Measurements from ENCODE around the gene CTNNA2.
"Not testable (repeated sequence)": the region's sequence is repeated elsewhere in the genome, so short reads cannot be mapped to it uniquely, and the experiment has no call there.

The CTNNA2 gene

GRCh38 chr2:80028584-80028983, 515.7 kb downstream of the CTNNA2 start:
- no peak for DNase-seq (ENCODE audit: low read depth in 2 of 2)

DNA sequence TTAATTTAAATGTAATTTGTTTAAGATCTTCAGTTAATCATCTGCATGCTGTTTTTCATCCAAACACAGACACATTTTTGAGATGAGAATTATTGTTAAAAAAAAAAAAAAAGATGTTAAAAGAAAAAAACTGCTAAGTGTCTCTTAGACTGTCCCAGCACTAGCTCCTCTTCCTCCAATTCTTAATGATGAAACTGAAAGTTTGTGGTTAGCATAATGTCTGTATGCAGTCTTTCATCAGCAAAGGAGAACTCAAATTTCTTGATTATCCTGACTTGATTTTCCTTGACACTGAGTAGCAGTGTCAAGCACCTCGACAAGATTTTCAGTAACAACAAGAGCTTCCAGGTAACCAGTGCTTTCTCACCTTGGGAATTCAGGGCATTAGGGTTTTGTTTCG, 517.3 kb downstream of the CTNNA2 start:
- no peak for DNase-seq (ENCODE audit: low read depth in 2 of 2)

DNA sequence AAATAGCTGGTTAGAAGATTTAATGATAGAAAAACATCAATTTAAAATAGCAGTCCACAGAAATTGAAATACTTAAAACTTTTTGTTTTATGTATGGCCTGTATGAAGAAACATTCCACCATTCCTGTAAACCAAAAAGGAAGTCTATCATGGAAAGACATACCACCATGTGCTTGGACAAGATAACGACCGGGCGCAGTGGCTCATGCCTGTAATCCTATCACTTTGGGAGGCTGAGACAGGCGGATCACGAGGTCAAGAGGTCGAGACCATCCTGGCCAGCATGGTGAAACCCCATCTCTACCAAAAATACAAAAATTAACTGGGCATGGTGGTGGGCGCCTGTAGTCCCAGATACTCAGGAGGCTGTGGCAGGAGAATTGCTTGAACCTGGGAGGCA, 519.8 kb downstream of the CTNNA2 start:
- not testable (repeated sequence) for DNase-seq (ENCODE audit: low read depth in 2 of 2)

GRCh38 chr2:80035749-80036285, 523.0 kb downstream of the CTNNA2 start:
- no peak for DNase-seq (ENCODE audit: low read depth in 2 of 2)

DNA sequence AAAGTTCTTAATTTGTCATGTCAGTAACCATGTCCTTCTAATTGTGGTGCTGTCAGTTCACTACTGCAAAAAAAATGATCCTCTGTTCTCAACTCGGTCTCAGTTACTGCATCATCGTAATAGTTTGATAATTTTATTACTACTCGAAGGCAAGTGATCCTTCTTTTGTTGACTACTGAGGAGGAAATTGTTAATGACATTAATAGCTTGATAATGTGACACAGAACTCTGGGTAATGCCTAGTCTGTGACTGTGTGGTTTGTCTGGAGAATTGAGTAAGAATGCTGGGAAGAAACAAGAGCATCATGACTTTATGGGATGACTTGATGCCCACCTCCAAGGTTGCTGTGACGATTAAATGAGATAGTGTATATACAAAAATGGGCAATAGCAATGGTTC, 524.5 kb downstream of the CTNNA2 start:
- no peak for DNase-seq (ENCODE audit: low read depth in 2 of 2)

DNA sequence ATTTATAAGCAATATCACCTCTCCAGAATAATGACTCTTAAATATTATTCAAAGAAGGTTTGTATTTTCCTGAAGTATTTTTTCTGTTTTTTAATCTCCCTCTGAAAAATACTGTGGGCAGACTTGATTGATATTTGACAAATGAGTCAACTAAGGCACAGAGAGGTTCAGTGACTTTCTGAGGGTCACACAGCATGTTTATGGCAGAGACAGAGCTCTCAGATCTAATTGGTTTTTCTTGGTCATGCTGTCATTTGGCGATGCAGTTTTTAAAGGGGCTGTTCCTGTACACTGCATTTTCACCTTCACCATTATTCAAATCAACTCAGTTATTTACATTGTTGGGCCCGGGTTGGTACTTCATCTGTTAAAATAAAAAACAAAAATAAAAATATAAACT, 527.4 kb downstream of the CTNNA2 start:
- no peak for DNase-seq (ENCODE audit: low read depth in 2 of 2)

DNA sequence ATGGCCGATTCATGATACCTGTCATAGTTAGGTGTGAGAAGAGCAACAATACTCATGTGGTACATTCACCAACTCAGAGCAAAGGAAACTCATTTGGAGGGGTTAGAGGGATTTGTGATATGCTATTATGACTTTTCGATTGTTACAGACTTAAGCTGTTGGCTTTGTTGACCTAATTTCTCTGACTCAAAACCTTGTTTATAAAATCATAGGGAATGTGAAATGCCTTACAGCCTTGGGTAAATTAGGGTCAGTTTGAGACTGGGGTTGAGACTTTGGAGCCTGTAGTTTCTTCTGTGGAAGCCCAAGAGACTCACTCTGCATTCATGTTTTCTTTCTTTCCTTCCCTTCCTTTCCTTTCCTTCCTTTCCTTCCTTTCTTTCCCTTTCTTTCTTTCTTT, 529.8 kb downstream of the CTNNA2 start:
- DNase-seq (ENCODE audit: low read depth in 2 of 2): no peak

DNA sequence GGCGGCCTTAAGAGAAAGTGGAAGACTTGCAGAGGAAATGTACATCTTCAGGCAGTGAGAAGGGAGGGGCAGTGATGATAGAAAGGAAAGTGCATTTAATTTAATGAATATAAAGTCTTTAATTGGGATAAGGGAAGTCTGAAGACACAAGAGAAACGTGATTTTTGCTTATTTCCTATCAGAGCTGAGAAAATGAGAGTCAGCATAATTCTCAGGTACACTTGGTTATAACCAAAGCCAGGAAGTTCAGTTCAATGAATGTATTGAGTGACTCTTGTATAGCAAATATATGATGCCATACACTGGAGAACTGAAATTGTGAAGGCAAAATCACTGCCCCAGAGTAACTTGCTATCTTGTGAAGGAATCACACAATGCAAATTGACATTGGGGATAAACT, 535.4 kb downstream of the CTNNA2 start:
- no peak for DNase-seq (ENCODE audit: low read depth in 2 of 2)

GRCh38 chr2:80050246-80050645, 537.4 kb downstream of the CTNNA2 start:
- no peak for DNase-seq (ENCODE audit: low read depth in 2 of 2)

GRCh38 chr2:80053522-80054345, 540.9 kb downstream of the CTNNA2 start:
- no peak for DNase-seq (ENCODE audit: low read depth in 2 of 2)

- no peak for DNase-seq (ENCODE audit: low read depth in 2 of 2)
These were observed 541.5 kb downstream of the CTNNA2 start for GRCh38 chr2:80054346-80054675.

DNA sequence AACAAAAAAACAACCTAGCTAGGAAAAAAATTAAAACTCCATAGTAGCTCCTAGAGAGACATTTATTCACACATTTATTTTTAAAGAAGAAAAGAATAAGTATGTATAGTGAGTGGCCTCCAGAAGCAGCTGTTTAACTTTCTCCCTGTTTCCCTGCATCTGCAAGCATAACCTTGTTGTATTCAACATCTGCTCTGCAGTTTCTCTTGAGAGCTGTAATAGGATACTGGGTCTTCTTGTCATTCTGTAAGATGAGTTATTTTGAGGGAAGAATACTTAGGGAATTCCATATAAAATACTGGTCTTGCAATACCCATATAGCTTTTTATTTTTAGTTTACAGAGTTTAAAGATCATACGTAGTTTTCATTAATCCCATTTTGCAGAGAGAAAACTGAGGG, 545.1 kb downstream of the CTNNA2 start:
- no peak for DNase-seq (ENCODE audit: low read depth in 2 of 2)

GRCh38 chr2:80058562-80058961, 545.7 kb downstream of the CTNNA2 start:
- DNase-seq (ENCODE audit: low read depth in 2 of 2): no peak

GRCh38 chr2:80059447-80059846, 546.6 kb downstream of the CTNNA2 start:
- DNase-seq (ENCODE audit: low read depth in 2 of 2): no peak

DNA sequence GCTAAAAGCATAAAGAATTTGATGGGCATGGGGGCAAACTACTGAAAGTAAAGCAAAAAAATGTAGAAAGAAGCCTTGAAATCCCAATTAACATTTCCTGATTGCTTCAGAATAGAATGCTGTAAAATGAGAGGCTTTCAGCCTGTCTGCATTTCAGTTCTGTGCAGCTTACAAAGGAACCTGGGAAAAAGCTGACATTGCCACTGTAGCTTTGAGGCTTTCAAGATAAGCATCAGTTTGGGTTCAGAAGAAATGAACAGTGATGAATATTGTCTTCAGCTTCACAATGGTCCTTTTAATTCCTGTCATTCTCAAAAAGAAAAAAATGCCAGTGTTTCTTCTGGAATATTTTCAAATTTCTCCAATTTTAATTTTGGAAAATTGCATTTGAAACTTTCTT, 549.0 kb downstream of the CTNNA2 start:
- DNase-seq (ENCODE audit: low read depth in 2 of 2): no peak

DNA sequence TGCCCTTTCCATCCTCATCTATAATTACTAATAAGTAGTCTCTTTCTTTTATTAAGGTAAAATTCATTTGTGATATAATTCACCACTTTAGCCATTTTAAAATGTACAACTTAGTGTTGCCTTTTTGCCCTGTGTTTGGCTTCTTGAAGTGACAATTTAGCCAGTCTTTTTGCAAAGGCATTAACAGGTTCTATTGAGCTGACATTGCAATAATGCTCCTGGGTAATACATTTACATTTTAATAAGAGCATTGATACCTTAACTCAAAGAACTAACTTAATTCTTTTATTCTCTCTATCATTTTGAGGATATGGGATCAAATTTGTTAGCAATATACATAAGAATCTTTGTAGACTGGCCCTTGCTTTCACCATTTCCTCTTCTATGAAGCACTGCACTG, 549.4 kb downstream of the CTNNA2 start:
- DNase-seq (ENCODE audit: low read depth in 2 of 2): no peak

DNA sequence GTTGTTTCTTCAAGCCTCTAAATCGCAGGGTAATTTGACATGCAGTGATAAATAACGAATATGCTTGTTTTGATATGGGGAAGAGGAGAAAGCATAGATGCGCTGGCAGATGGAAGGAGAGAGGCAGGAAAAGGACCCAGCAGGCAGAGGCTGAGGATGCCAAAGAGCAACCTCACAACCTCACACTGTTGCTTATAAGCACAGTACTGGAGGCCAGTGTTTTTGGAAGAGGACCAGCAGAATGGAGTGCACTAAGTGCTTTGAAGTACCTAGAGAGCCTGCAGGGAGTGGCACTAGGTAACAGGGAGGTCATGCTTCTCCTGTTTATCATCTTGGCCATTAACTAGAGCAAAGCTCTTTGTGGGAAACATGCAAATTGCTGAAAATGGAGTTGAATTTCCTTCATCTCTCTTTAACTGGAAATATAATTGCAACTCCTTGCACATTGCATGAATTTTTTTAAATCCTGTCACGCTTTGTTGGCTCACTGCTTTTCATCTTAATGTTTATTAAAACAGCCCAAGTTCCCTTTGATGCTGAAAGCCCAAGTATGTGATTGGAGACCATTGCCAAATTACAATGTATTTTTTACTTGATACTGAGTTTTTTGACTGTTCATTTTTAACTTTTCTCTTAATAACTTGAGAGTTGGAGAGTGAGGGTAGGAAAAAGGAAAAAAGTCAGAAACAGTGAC, 555.3 kb downstream of the CTNNA2 start:
- DNase-seq (ENCODE audit: low read depth in 2 of 2): no peak

DNA sequence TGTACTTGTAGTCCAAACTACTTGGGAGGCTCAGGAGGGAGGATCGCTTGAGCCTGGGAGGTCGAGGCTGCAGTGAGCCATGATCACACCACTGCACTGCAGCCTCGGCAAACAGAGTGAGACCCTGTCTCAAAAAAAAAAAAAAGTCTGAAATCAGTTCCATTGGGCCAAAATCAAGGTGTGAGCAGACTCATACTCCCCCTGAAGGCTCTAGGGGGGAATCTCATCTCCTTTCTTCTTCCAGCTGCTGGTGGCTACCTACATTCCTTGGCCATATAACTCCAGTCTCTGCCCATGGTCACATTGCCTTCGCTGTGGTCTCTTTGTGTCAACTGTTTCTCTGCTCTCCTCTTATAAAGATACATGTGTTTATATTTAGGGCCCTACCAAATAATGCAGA, 557.7 kb downstream of the CTNNA2 start:
- DNase-seq (ENCODE audit: low read depth in 2 of 2): no peak

GRCh38 chr2:80071941-80072340, 559.1 kb downstream of the CTNNA2 start:
- no peak for DNase-seq (ENCODE audit: low read depth in 2 of 2)

GRCh38 chr2:80073134-80073561, 560.3 kb downstream of the CTNNA2 start:
- no peak for DNase-seq (ENCODE audit: low read depth in 2 of 2)

GRCh38 chr2:80074321-80075070, 561.6 kb downstream of the CTNNA2 start:
- no peak for DNase-seq (ENCODE audit: low read depth in 2 of 2)

- DNase-seq (ENCODE audit: low read depth in 2 of 2): no peak
These were observed 562.9 kb downstream of the CTNNA2 start for GRCh38 chr2:80075719-80076118.

Data from stimulated activated CD4-positive, alpha-beta T cell treated with anti-CD3 and anti-CD28 coated beads, Interleukin-1b, Interleukin-23, amount 100 ng/mL, for 4 hours (primary cell).